K562 (cell line): ENCODE data around the gene E2F2. TPM values are rescaled to one million over a fixed set of nuclear protein-coding genes. Genes with fewer than 3 reads are reported as not detected.

Experiments used
- BCOR ChIP-seq: fragments of 450-650 bp; IDR thresholded peaks from 2 replicates; pipeline ENCODE4 v1.6.1; 2016
- CBX8 ChIP-seq: fragments of 200-600 bp; sonication (generic); IDR thresholded peaks from 2 replicates; pipeline ENCODE4 v1.6.1; 2012; ENCODE audit warnings: borderline replicate concordance, mixed run types, low read depth, mild to moderate bottlenecking, moderate library complexity, mixed read lengths, low read length, control low read depth, inconsistent platforms; ENCODE audit not compliant: poor library complexity, severe bottlenecking; ENCODE audit errors: extremely low read depth
- CHCHD3 ChIP-seq: fragments of 250-450 bp; sonication (Bioruptor Pico); IDR thresholded peaks from 2 replicates; pipeline ENCODE4 v2.1.2; 2022; ENCODE audit warnings: mild to moderate bottlenecking
- CHD4 ChIP-seq: fragments of 200-600 bp; sonication (generic); IDR thresholded peaks from 3 replicates; pipeline ENCODE4 v1.6.1; 2012; ENCODE audit warnings: low read depth, mild to moderate bottlenecking, mixed read lengths, low read length, inconsistent platforms; ENCODE audit not compliant: insufficient read depth, insufficient replicate concordance, poor library complexity, severe bottlenecking
- CREM ChIP-seq: IDR thresholded peaks from 2 replicates; pipeline ENCODE4 v1.6.1; 2014; ENCODE audit warnings: antibody characterized with exemption, low read depth
- HDAC3 ChIP-seq: fragments of 450-650 bp; IDR thresholded peaks from 2 replicates; pipeline ENCODE4 v1.6.1; 2018; ENCODE audit warnings: borderline replicate concordance, mild to moderate bottlenecking, moderate library complexity; ENCODE audit not compliant: partially characterized antibody
- HDGF ChIP-seq: fragments of 450-650 bp; IDR thresholded peaks from 2 replicates; pipeline ENCODE4 v1.6.1; 2016
- HNRNPH1 ChIP-seq: fragments of 200-400 bp; formaldehyde crosslinking; optimal IDR thresholded peaks from 2 replicates; pipeline ENCODE3; 2017; ENCODE audit warnings: low read depth, mild to moderate bottlenecking, low read length, moderate library complexity
- KDM4B ChIP-seq, 2 experiments: fragments of 450-650 bp in 1 of 2; sonication (generic) in 1 of 2; IDR thresholded peaks; 2 replicates each; pipeline ENCODE4 v1.6.1; 2016 to 2017; ENCODE audit warnings: borderline replicate concordance in 2 of 2, antibody characterized with exemption in 1 of 2, low read depth in 1 of 2, mild to moderate bottlenecking in 1 of 2
- KLF1 ChIP-seq: fragments of 450-650 bp; IDR thresholded peaks from 2 replicates; pipeline ENCODE4 v1.6.1; 2016; ENCODE audit warnings: missing genetic modification characterization, missing compliant biosample characterization
- MCM2 ChIP-seq: fragments of 450-650 bp; IDR thresholded peaks from 2 replicates; pipeline ENCODE4 v1.6.1; 2017; ENCODE audit warnings: low read depth, mild to moderate bottlenecking
- MTA1 ChIP-seq: fragments of 450-650 bp; IDR thresholded peaks from 2 replicates; pipeline ENCODE4 v1.6.1; 2017; ENCODE audit warnings: borderline replicate concordance
- NFATC3 ChIP-seq: fragments of 450-650 bp; IDR thresholded peaks from 2 replicates; pipeline ENCODE4 v1.6.1; 2017; ENCODE audit warnings: mild to moderate bottlenecking
- PHB2 ChIP-seq: fragments of 450-650 bp; IDR thresholded peaks from 2 replicates; pipeline ENCODE4 v1.6.1; 2017; ENCODE audit warnings: low read depth
- PHF8 ChIP-seq: fragments of 200-600 bp; sonication (generic); IDR thresholded peaks from 2 replicates; pipeline ENCODE4 v1.6.1; 2012; ENCODE audit warnings: mixed run types, mild to moderate bottlenecking, inconsistent platforms, low read length, moderate library complexity, borderline replicate concordance
- PPARD ChIP-seq: fragments of 250-450 bp; sonication (Bioruptor Pico); IDR thresholded peaks from 2 replicates; pipeline ENCODE4 v1.8.0; 2022; ENCODE audit warnings: inconsistent platforms, mild to moderate bottlenecking, moderate library complexity
- RCOR1 ChIP-seq, 2 experiments: IDR thresholded peaks; 2 replicates each; pipeline ENCODE4 v1.6.1; 2012; ENCODE audit warnings: low read depth in 2 of 2, low read length in 2 of 2, borderline replicate concordance in 1 of 2, improper control_type of control experiment in 1 of 2
- RFX5 ChIP-seq: IDR thresholded peaks from 2 replicates; pipeline ENCODE4 v1.6.1; 2011; ENCODE audit warnings: low read depth, mild to moderate bottlenecking, improper control_type of control experiment, low read length
- SMAD3 ChIP-seq: fragments of 450-650 bp; formaldehyde crosslinking; conservative IDR thresholded peaks from 2 replicates; pipeline ENCODE4 v1.4.0; 2020; ENCODE audit warnings: mild to moderate bottlenecking
- SPI1 ChIP-seq: IDR thresholded peaks from 2 replicates; pipeline ENCODE4 v1.6.1; 2011; ENCODE audit warnings: low read depth, low read length, control low read depth, borderline replicate concordance
- SREBF2 ChIP-seq: sonication (generic); formaldehyde crosslinking; IDR thresholded peaks from 2 replicates; pipeline ENCODE4 v1.4.0; 2020; ENCODE audit warnings: mild to moderate bottlenecking, missing genetic modification reagents
- ZFP36 ChIP-seq: fragments of 150-350 bp; IDR thresholded peaks from 2 replicates; pipeline ENCODE4 v1.6.1; 2018; ENCODE audit warnings: low read length, low read depth; ENCODE audit not compliant: partially characterized antibody
- ZFPM2 ChIP-seq: fragments of 250-450 bp; sonication (Bioruptor Pico); IDR thresholded peaks from 2 replicates; pipeline ENCODE4 v1.5.1; 2022; ENCODE audit warnings: mild to moderate bottlenecking
- polyA plus RNA-seq, 8 experiments: library from polyadenylated mRNA; depleted of rRNA in 4 of 8; stranded (reverse) in 5 of 8; unstranded in 3 of 8; fragments of >200 nt; fragmentation: Nextera tagmentation in 2 of 8; fragmentation: Illumina TruSeq in 1 of 8; extraction: Ambion mirVana in 2 of 8; extraction: Trizol in 1 of 8; gene quantifications; 2 replicates each; pipeline versions ENCODE4 v1.2.1 to v1.2.3, GENCODE V29; 2011 to 2014; ENCODE audit warnings: inconsistent platforms in 1 of 8, missing spikeins in 1 of 8
- total RNA-seq, 7 experiments: library from RNA; depleted of rRNA in 6 of 7; stranded (reverse); fragments of >200 nt in 6 of 7; fragmentation: Illumina TruSeq in 2 of 7; extraction: Trizol in 2 of 7; gene quantifications; 2 replicates each; pipeline versions ENCODE4 v1.2.1 to v1.2.3, GENCODE V29; 2011 to 2021; ENCODE audit warnings: low replicate concordance in 1 of 7
- TF ChIP-seq, protein P1 (sequence below): sonication (generic); formaldehyde crosslinking; IDR thresholded peaks from 2 replicates; pipeline ENCODE4 v1.5.0; 2020; ENCODE audit warnings: missing genetic modification reagents
- TF ChIP-seq, protein P2 (sequence below): fragments of 200-800 bp; sonication (Bioruptor generic); IDR thresholded peaks from 2 replicates; pipeline ENCODE4 v1.6.1; 2017; ENCODE audit warnings: missing genetic modification characterization, missing compliant biosample characterization

Gene E2F2
- total and polyA plus RNA-seq, 9 of the 15 experiments (the other 6 are each of a cell fraction or from before 2014, with no cell fraction given), result 3.1 to 25.3 (median 11.4) TPM

DNA sequence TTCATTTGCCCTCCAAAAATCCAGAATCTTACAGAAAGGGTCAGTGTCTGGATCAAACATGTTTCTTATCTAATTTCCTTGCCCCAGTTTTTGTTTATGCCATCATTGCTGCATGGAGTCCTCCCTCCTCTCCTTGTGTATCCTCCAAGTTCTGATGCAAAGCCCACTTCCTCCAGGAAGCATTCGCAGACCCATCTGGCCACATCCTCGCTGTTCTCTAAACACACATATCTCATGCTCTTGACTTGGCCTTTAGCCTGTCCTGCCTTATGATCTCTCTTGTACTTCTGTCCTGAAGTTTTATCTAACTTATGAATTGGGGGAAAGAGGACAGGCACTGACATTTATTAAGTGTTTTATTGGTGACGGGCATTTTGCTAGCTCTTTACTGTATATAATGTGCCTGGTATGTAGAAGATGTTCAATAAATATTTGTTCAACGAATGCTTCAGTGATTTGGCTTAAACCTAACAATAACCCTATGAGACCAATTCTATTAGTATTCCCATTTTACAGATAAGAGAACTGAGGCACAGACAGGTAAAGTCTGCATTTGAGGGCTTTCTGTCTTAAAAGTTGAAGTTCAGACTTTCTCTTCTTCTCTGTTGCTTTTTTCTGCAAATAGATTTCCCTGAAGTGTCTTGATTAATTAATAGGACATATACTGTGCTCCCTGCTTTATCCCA, 47.4 kb upstream of the E2F2 start (continued):
- TF ChIP-seq SPI1 (0 out of 2 replicates have a peak, but pooled peaks have one; percentile 12), BCOR (peak; percentile 60; the same call in 1 of the 2 replicates), CBX8 (no peak), CHCHD3 (CRISPR knock-in tag) (no peak), PHB2 (no peak), MTA1 (no peak), PPARD (CRISPR knock-in tag) (no peak), HDAC3 (no peak), SREBF2 (CRISPR knock-in tag) (no peak), KDM4B (IDR thresholded peaks at IDR 0.05; ENCODE audit: borderline replicate concordance in 2 of 2, low read depth in 1 of 2) (no peak), MCM2 (no peak), HDGF (no peak), ZFP36 (peak; percentile 83), HNRNPH1 (no peak), CHD4 (peak; percentile 15), PHF8 (no peak), CREM (no peak), KLF1 (no peak), RFX5 (no peak), ZFPM2 (CRISPR knock-in tag) (no peak), NFATC3 (no peak), RCOR1 (IDR thresholded peaks at IDR 0.05; ENCODE audit: borderline replicate concordance in 1 of 2, low read depth in 2 of 2, low read length in 2 of 2) (0 out of 4 replicates have a peak, but pooled peaks have one; percentile 22), SMAD3 (CRISPR knock-in tag) (no peak)
- TF ChIP-seq, protein P1, sequence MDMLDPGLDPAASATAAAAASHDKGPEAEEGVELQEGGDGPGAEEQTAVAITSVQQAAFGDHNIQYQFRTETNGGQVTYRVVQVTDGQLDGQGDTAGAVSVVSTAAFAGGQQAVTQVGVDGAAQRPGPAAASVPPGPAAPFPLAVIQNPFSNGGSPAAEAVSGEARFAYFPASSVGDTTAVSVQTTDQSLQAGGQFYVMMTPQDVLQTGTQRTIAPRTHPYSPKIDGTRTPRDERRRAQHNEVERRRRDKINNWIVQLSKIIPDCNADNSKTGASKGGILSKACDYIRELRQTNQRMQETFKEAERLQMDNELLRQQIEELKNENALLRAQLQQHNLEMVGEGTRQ (CRISPR knock-in tag), result no peak
- TF ChIP-seq, protein P2, sequence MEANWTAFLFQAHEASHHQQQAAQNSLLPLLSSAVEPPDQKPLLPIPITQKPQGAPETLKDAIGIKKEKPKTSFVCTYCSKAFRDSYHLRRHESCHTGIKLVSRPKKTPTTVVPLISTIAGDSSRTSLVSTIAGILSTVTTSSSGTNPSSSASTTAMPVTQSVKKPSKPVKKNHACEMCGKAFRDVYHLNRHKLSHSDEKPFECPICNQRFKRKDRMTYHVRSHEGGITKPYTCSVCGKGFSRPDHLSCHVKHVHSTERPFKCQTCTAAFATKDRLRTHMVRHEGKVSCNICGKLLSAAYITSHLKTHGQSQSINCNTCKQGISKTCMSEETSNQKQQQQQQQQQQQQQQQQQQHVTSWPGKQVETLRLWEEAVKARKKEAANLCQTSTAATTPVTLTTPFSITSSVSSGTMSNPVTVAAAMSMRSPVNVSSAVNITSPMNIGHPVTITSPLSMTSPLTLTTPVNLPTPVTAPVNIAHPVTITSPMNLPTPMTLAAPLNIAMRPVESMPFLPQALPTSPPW, result no peak
